Articular chondrocyte of knee joint (primary cell): ENCODE results near the gene ALG1L2. TPM values are rescaled to one million over a fixed set of nuclear protein-coding genes. Genes with fewer than 3 reads are reported as not detected.

ENCODE experiments used
- total RNA-seq: library from RNA; depleted of rRNA; stranded (reverse); fragments of >200 nt; gene quantifications from 2 replicates; pipeline ENCODE4 v1.2.3, GENCODE V29; 2012

The ALG1L2 gene
- total RNA-seq, result 0.91 TPM in 1 of 2 replicates, not detected in the other

DNA sequence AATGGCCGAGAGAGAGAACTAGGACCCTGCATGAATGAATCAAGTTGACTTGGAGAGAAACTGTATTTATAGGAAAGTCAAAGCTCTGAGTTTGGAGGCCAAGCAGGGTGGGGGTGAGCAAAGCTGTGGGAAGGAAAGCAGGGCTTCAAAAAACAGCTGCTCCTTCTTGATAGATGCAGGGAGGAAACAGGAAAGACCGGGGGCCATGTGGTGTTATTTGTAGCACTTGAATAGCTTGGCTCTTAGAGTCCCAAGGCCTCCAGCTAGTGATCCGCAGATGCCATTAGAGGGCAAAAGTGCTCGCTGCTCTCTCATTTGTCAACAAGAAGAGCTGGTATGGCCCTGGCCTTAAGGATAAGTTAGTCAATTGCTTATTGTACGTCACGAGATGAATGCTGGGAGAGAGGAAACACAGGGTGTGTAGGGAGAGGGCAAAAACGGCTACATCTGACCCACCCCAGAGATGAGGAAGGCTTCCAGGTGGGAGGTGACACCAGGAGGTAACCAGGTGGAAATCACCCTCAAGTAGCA, at the start of gene ALG1L2:
TSS of gene ALG1L2 (plus strand) at position 481 of the 531 bp plus-strand sequence. CDS start 186 bp downstream, outside the sequence.

Other genes starting within 250 kb of the ALG1L2 start
- 17.4 and 18.3 TPM in 2 replicates for gene TMCC1, start 188.1 kb upstream of the ALG1L2 start, total RNA-seq
- 0.11 and 0.13 TPM in 2 replicates for gene TRH, start 107.1 kb upstream of the ALG1L2 start, total RNA-seq